Gastroesophageal sphincter (tissue), 4 donors: Measurements from ENCODE around the gene PDE6C. TPM values are rescaled to one million over a fixed set of nuclear protein-coding genes. Genes with fewer than 3 reads are reported as not detected.

ENCODE experiments used
- ATAC-seq: fragments of 150-250 bp; one replicate; pipeline ENCODE4 v1.9.1; 2016; ENCODE audit warnings: mild to moderate bottlenecking, moderate library complexity
- H3K27ac ChIP-seq, 4 donors: fragments of 200-600 bp; sonication (generic) in 3 of 4; 1 replicate in 3 of 4; 2 replicates in 1 of 4; pipeline ENCODE4 v1.5.1; 2016 to 2019
- H3K27me3 ChIP-seq: fragments of 200-600 bp; sonication (generic); one replicate; pipeline ENCODE4 v1.5.1; 2019
- H3K36me3 ChIP-seq, 2 donors: fragments of 200-600 bp; sonication (generic); one replicate each; pipeline ENCODE4 v1.5.1; 2019; ENCODE audit warnings: control low read depth in 1 of 2
- H3K4me1 ChIP-seq, 3 donors: fragments of 200-600 bp; sonication (generic); 1 replicate in 2 of 3; 2 replicates in 1 of 3; pipeline ENCODE4 v1.5.1; 2016 to 2019; ENCODE audit warnings: control low read depth in 2 of 3
- H3K4me3 ChIP-seq, 2 donors: fragments of 200-600 bp; sonication (generic); one replicate each; pipeline ENCODE4 v1.5.1; 2019; ENCODE audit warnings: mild to moderate bottlenecking in 1 of 2, moderate library complexity in 1 of 2
- H3K9me3 ChIP-seq, 3 donors: fragments of 200-600 bp; sonication (generic); one replicate each; pipeline ENCODE4 v1.5.1; 2017 to 2019; ENCODE audit warnings: control low read depth in 2 of 3
- CTCF ChIP-seq, 4 experiments: fragments of 200-600 bp in 2 of 4; fragments of 450-650 bp in 2 of 4; sonication (generic) in 1 of 4; IDR thresholded peaks; one replicate each; pipeline ENCODE4 v1.5.1; 2017 to 2019; ENCODE audit warnings: antibody characterized with exemption in 4 of 4, mild to moderate bottlenecking in 2 of 4, moderate library complexity in 2 of 4
- EP300 ChIP-seq: sonication (generic); formaldehyde crosslinking; IDR thresholded peaks from one replicate; pipeline ENCODE4 v1.6.1; 2017; ENCODE audit warnings: antibody characterized with exemption, mild to moderate bottlenecking
- POLR2A ChIP-seq, 2 donors: fragments of 450-650 bp; IDR thresholded peaks; one replicate each; pipeline ENCODE4 v1.6.1; 2017; ENCODE audit warnings: antibody characterized with exemption in 2 of 2, mild to moderate bottlenecking in 2 of 2, moderate library complexity in 1 of 2
- POLR2AphosphoS5 ChIP-seq: sonication (generic); formaldehyde crosslinking; IDR thresholded peaks from one replicate; pipeline ENCODE4 v1.6.1; 2017; ENCODE audit warnings: antibody characterized with exemption
- WGBS, 2 donors: methylation state at CpG; one replicate each; pipeline ENCODE4 v1.1.5; 2018; ENCODE audit warnings: low coverage in 1 of 2; 5-methylcytosine and 5-hydroxymethylcytosine counted together
- total RNA-seq, 4 donors: library from RNA; depleted of rRNA; stranded (reverse); fragments of >200 nt; gene quantifications; one replicate each; pipeline ENCODE4 v1.1.0, GENCODE V29; 2016

The PDE6C gene
- total RNA-seq, 4 donors from 2014 or later, result not detected

DNA sequence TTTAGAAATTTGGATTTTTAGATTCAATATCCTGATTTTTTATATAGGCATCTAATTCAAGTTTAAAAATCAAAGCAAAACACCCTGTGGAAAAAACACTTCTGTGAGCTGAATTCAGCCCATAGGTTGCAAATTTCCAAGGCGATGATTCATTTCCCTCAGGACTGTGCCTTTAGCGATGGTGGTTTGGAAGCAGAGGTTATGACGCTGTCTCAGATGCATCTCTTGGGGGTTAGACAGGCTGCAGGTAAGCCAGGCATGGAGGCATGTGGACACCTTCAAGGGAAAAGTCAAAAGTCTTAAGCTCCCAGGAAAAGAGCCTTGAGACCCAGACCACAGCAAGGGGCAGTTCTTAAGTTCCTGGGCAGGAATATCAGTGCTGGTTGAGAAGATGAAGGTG, 99.6 kb downstream of the PDE6C start:
- 43 to 68% methylated on average over 2 to 3 of the region's 3 CpGs for WGBS, 2 donors
- H3K36me3 ChIP-seq, result no peaks in the 10 kb centered on the region
- H3K4me3 ChIP-seq, result no peak overlapping the region
- H3K9me3 ChIP-seq, result no peaks in the 10 kb centered on the region
- no peaks in the 10 kb centered on the region for H3K27me3 ChIP-seq
- no peak for ATAC-seq
- no peak overlapping the region for H3K27ac ChIP-seq
- TF ChIP-seq CTCF (IDR thresholded peaks at IDR 0.05), result no peak
- TF ChIP-seq EP300, result no peak
- no peak for TF ChIP-seq POLR2AphosphoS5
- TF ChIP-seq POLR2A (IDR thresholded peaks at IDR 0.05), result no peak
- H3K4me1 ChIP-seq, result no peaks in the 10 kb centered on the region

DNA sequence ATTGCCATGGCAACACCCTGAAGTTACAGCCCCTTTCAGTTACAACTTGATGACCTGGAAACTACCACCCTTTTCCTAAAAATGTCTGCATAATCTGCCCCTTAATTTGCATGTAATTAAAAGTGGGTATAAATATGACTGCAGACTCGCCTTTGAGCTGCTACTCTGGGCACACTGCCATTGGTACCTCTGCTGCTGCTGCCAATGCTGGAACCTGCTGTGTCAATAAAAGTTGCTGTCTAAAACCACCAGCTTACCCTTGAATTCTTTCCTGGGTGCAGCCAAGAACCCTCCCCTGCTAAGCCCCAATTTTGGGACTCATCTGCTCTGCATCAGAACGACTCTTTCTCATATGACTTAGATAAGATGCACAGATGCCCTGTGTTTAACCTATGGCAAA, 100.3 kb downstream of the PDE6C start:
- H3K4me3 ChIP-seq, result no peak overlapping the region
- H3K36me3 ChIP-seq, result no peaks in the 10 kb centered on the region
- no peaks in the 10 kb centered on the region for H3K4me1 ChIP-seq
- TF ChIP-seq POLR2A (IDR thresholded peaks at IDR 0.05), result no peak
- TF ChIP-seq CTCF (IDR thresholded peaks at IDR 0.05), result no peak
- TF ChIP-seq POLR2AphosphoS5, result no peak
- TF ChIP-seq EP300, result no peak
- WGBS, 2 donors, result 55 to 79% methylated on average over 2 of the region's 2 CpGs
- ATAC-seq, result no peak
- no peaks in the 10 kb centered on the region for H3K9me3 ChIP-seq
- no peaks in the 10 kb centered on the region for H3K27me3 ChIP-seq
- no peak overlapping the region for H3K27ac ChIP-seq

DNA sequence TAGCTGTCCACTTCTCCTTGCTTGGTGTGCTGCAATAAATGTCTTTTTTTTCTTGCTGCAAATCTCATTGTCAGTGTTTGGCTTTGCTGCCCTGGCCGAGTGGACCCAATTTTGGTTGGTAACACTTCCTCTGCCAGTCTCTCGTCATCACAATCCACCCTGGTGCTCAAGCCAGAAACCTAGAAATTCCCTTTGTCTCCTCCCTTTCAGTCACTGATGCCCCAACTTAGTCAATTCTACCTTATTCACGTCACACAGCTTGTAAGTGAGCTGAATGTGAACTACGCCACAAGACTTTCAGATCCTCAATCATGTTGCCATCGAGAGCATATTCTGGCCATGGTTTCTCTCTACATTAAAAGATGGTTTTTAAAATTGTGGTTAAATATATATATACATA, 103.0 kb downstream of the PDE6C start:
- Histone ChIP-seq H3K4me1 (no peaks in the 10 kb centered on the region), H3K9me3 (no peaks in the 10 kb centered on the region), H3K4me3 (no peak overlapping the region), H3K27ac (no peak overlapping the region), H3K36me3 (no peaks in the 10 kb centered on the region), H3K27me3 (peaks cover 12% of the 10 kb centered on the region)
- TF ChIP-seq CTCF (IDR thresholded peaks at IDR 0.05) (no peak), EP300 (no peak), POLR2A (IDR thresholded peaks at IDR 0.05) (no peak), POLR2AphosphoS5 (no peak)
- WGBS, 2 donors, result 77 to 86% methylated on average over 4 to 5 of the region's 5 CpGs
- ATAC-seq, result no peak

Other genes with a start within 250 kb of the PDE6C start
- 100 to 1,000 TPM in 3 of 4 donors, 10 to 100 TPM in 1; 98.0 to 157 (median 126) TPM for gene MYOF, start 130.2 kb upstream of the PDE6C start, total RNA-seq
- 1 to 10 TPM in 1 of 4 donors, under 1 TPM in 2, not detected in 1; 0.13 to 3.6 (median 0.35) TPM for gene CEP55, start 115.9 kb upstream of the PDE6C start, total RNA-seq
- not detected for gene FFAR4, start 45.9 kb upstream of the PDE6C start, total RNA-seq
- 10 to 100 TPM in 1 of 4 donors, 1 to 10 TPM in 1, not detected in 2; 1.9 to 10.6 TPM for gene RBP4, start 11.3 kb upstream of the PDE6C start, total RNA-seq
- 10 to 100 TPM in 2 of 4 donors, 1 to 10 TPM in 2; 8.4 to 28.6 (median 14.3) TPM for gene FRA10AC1, start 90.1 kb downstream of the PDE6C start, total RNA-seq
- 1 to 10 TPM in 1 of 4 donors, under 1 TPM in 2, not detected in 1; 0.17 to 1.9 (median 0.35) TPM for gene LGI1, start 145.4 kb downstream of the PDE6C start, total RNA-seq